ENCODE results near the gene TNRC18.

DNA sequence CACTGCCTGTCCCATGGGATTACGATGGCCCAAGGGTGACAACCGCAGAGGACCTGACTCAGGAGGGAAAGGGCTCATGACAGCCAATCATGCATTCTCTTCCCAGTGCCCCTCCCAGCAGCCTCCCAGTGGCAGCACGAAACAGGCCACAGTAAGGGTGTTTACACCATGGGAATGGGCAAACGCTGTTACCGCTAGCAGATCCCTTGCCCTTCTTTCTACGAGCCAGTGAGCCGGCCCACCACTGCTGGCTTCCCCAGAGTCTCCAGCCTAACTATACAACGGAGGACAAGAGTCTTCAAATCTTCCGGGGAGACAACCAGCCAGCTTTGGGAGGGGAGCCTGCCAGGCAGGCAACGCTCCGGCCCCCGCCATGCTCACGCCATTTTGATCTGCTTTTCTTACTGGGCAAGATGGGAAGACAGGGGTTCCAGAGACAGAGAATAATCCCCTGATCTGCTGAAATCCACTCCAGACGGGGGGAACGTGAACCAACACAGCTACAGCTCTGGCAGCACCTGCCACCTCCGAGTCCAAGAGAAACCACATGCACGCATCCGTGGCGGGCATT lies 71.1 kb downstream of the TNRC18 start:
- TF ChIP-seq, protein P1, sequence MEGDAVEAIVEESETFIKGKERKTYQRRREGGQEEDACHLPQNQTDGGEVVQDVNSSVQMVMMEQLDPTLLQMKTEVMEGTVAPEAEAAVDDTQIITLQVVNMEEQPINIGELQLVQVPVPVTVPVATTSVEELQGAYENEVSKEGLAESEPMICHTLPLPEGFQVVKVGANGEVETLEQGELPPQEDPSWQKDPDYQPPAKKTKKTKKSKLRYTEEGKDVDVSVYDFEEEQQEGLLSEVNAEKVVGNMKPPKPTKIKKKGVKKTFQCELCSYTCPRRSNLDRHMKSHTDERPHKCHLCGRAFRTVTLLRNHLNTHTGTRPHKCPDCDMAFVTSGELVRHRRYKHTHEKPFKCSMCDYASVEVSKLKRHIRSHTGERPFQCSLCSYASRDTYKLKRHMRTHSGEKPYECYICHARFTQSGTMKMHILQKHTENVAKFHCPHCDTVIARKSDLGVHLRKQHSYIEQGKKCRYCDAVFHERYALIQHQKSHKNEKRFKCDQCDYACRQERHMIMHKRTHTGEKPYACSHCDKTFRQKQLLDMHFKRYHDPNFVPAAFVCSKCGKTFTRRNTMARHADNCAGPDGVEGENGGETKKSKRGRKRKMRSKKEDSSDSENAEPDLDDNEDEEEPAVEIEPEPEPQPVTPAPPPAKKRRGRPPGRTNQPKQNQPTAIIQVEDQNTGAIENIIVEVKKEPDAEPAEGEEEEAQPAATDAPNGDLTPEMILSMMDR (IDR thresholded peaks at IDR 0.05), result no peak
- no peak for TF ChIP-seq POLR2A (IDR thresholded peaks at IDR 0.05)
